ENCODE data around the gene MKLN1.

The MKLN1 gene

DNA sequence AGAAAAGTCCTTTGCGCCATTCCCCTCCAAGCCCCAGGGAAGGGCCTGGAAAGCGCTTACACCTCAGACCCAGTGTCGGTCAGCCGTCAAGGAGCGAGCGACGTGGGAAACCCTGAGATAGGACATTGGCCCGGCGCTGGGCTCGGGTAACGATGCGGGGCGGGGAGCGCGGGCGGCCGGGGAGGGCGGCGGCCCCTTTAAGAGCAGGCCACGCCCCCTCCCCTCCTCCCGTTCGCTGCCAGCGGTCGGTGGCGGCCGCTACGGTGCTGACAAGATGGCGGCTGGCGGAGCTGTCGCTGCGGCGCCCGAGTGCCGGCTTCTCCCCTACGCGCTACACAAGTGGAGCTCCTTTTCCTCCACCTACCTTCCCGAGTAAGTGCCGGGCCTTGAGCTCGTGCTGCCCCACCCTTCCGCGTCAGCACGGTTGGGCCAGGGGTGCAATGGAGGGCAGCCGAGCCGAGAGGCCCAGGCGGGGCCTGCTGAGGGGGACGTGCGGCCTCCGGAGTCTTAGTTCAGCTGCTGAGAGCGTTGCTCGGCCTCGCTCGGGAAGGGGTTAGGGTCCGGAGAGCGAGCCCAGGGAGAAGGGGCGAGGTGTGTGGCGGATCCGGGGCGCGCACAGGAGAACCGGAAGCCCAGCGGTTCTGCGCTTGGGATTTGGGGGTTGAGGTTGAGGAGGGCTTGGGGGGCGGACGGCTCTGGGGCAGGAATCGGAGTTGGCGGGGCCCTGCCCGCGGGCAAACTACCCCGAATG is at the start of gene MKLN1:
Gene MKLN1 (plus strand): TSS at position 251 of the 751 bp plus-strand sequence. CDS start 24 bp downstream, at position 275.
- peak; percentile 74 for DNase-seq (ENCODE audit: extremely low read depth, low read depth)
- TF ChIP-seq, protein P1, sequence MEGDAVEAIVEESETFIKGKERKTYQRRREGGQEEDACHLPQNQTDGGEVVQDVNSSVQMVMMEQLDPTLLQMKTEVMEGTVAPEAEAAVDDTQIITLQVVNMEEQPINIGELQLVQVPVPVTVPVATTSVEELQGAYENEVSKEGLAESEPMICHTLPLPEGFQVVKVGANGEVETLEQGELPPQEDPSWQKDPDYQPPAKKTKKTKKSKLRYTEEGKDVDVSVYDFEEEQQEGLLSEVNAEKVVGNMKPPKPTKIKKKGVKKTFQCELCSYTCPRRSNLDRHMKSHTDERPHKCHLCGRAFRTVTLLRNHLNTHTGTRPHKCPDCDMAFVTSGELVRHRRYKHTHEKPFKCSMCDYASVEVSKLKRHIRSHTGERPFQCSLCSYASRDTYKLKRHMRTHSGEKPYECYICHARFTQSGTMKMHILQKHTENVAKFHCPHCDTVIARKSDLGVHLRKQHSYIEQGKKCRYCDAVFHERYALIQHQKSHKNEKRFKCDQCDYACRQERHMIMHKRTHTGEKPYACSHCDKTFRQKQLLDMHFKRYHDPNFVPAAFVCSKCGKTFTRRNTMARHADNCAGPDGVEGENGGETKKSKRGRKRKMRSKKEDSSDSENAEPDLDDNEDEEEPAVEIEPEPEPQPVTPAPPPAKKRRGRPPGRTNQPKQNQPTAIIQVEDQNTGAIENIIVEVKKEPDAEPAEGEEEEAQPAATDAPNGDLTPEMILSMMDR (IDR thresholded peaks at IDR 0.05; ENCODE audit: low read depth, low read length): no peak; the same call in 1 of the 2 replicates

DNA sequence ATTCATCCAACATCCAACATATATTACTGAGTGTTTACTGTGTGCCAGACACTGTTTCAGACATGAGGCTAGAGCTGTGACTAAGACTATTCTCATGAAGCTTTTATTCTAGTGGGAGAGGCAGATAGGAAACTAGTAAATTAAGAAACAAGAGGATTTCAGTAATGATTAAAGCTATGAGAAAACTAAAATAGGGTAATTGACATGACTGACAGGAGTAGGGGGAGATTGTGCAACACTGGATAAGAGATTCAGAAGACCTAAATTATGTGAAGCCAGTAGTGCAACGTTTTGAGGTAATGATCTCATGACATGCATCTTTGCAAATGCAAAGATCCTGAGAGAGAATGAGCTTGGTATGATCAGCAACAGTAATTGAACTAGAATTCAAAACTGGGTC is 48.6 kb upstream of the MKLN1 start:
- no peak for DNase-seq (ENCODE audit: extremely low read depth, low read depth)
- TF ChIP-seq, protein P1 (IDR thresholded peaks at IDR 0.05; ENCODE audit: low read depth, low read length): no peak

DNA sequence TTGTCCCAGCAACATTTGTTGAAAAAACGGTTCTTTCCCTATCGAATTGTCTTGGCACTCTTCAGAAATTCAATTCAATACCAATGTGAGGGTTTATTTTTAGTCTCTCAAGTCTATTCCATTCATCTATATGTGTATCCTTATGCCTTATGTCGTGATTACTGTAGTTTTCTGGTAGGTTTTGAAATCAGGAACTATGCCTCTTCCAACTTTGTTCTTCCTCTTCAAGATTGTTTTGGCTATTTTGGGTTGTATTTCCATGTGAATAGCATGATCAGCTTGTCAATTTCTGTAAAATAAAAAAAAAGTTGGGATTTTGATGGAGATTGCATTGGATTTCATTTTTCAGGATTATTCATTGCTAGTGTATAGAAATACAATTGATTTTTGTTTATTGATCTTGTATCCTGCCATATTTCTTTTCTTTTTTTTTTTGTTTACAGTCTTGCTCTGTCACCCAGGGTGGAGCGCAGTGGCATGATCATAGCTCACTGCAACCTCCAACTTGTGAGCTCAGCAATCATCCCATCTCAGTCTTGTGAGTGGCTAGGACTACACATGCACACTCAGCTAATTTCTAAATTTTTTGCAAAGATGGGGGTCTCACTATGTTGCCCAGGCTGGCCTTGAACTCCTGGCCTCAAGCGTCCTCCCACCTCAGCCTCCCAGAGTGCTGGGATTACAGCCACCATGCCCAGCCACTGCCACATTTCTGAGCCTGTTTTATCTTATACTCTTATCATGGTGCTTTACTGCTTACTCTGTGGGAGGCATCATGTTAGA is 46.2 kb upstream of the MKLN1 start:
- no peak for DNase-seq (ENCODE audit: extremely low read depth, low read depth)
- TF ChIP-seq, protein P1 (IDR thresholded peaks at IDR 0.05; ENCODE audit: low read depth, low read length): no peak

DNA sequence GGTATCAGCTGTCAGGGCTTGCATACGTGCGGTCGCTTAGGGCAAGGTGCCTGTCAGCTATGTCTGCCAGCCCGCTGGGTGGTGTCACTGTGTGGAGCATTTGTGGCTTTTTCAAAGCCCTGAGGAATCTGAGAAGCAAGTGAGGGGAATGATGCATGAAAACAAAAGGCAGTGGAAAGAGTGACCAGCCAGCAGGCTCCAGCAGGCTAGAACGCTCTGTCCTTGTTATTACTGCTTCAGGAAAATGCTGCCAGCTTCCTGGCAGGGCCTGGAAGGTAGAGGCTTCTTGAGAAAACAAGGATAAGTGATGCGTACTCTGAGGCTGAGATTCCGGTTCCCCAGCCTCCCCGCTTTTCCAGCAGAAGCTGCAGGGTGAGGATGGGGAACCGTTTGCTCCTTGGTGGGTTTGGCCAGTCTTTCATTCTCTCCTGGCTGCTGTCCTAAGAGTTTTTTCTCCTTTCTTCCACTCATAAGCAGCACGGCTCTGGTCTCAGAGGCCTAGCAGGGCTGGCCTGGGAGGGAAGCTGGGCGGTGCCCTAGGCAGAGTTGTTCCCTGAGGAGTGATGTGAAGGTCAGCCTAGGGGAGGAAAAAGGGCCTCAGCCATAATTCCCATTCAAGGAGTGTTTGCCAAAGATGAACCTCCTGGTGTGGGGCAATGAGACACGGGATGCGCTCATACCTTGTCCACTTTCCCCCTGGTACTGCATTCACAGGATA is 42.8 kb upstream of the MKLN1 start:
- TF ChIP-seq, protein P1 (IDR thresholded peaks at IDR 0.05; ENCODE audit: low read depth, low read length): no peak
- no peak for DNase-seq (ENCODE audit: extremely low read depth, low read depth)

DNA sequence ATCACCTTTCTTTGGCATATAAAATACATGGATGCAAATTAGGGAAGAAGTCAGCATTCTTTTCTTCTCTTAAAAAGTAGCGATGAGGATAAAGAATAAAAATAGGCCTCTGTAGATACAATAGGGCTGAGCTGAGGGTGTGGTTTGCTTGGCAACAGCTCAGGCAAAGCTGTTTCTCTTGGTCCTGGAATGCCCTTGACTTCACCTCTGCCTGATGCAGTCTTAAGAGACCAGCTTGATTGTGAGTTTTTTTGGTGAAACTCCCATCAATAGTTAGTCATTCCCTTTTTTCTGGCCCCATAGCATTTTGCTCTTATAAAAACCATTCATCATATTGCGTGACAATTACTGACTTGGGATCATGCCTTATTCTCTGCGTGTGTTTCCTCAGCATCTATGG is 42.1 kb upstream of the MKLN1 start:
- peak; percentile 42 for DNase-seq (ENCODE audit: extremely low read depth, low read depth)
- TF ChIP-seq, protein P1 (IDR thresholded peaks at IDR 0.05; ENCODE audit: low read depth, low read length): no peak

DNA sequence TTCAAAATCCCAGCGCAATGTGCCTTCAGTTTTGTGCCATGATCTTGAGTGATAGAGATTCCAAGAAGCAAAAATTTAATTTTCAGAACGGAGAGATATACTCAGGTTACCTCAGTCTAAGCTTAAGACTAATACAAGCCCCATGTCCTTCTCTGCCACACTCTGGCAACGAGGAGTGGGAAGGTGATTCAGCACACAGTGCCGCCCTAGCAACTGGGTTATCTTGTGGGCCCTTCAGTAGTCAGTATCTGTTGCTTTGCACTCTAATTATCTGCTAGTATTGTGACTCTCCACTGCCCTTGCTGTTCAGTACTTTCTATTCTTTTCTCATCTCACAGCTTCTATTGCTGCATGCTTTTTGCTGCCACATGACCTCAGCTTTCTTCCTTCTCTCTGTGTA is 39.2 kb upstream of the MKLN1 start:
- TF ChIP-seq, protein P1 (IDR thresholded peaks at IDR 0.05; ENCODE audit: low read depth, low read length): no peak
- DNase-seq (ENCODE audit: extremely low read depth, low read depth): no peak
